IMR-90 (cell line): ENCODE results near the gene NANOS1. TPM values are rescaled to one million over a fixed set of nuclear protein-coding genes. Genes with fewer than 3 reads are reported as not detected.

Experiments
- ATAC-seq: fragments of 200-7000 bp; cut with Tn5 transposase; 2 replicates; pipeline ENCODE4 v1.9.1; 2020; ENCODE audit warnings: low read depth, mild to moderate bottlenecking, moderate library complexity
- BruUV-seq: library from RNA; stranded (reverse); fragments of 400-500 nt; replicated peaks from 2 replicates; lab custom pipeline; 2021; lab: Mats Ljungman, UMichigan
- CTCF ChIA-PET: fragments of 300-600 bp; formaldehyde crosslinking; extraction: SDS; loops from one replicate; lab custom pipeline; 2021; ENCODE audit warnings: antibody characterized with exemption; lab: Yijun Ruan, JAX
- POLR2A ChIA-PET: fragments of 300-600 bp; sonication (Branson Sonifier 250); formaldehyde crosslinking; loops from one replicate; lab custom pipeline; 2022; ENCODE audit warnings: antibody characterized with exemption; ENCODE audit not compliant: unreplicated experiment; lab: Charles Lee
- DNase-seq: peaks from one replicate; pipeline ENCODE4 v3.0.0; 2013
- H2AFZ ChIP-seq: replicated peaks from 2 replicates; pipeline ENCODE3; 2013; ENCODE audit warnings: low read length, mild to moderate bottlenecking; ENCODE audit not compliant: poor library complexity
- H2AK5ac ChIP-seq: 2 replicates; pipeline ENCODE4 v1.6.1; 2013; ENCODE audit warnings: low read depth, low read length, inconsistent platforms
- H2AK9ac ChIP-seq: replicated peaks from 2 replicates; pipeline ENCODE3; 2013; ENCODE audit warnings: mild to moderate bottlenecking, low read depth, low read length, moderate library complexity; ENCODE audit not compliant: poor library complexity
- H2BK120ac ChIP-seq: 2 replicates; pipeline ENCODE4 v1.6.1; 2013; ENCODE audit warnings: low read depth, low read length, inconsistent platforms
- H2BK15ac ChIP-seq: 3 replicates; pipeline ENCODE4 v1.6.1; 2013; ENCODE audit warnings: low read depth, low read length, inconsistent platforms
- H2BK20ac ChIP-seq: 2 replicates; pipeline ENCODE4 v1.6.1; 2013; ENCODE audit warnings: low read depth, mild to moderate bottlenecking, inconsistent platforms, low read length, moderate library complexity
- H2BK5ac ChIP-seq: 2 replicates; pipeline ENCODE4 v1.6.1; 2013; ENCODE audit warnings: mild to moderate bottlenecking, low read depth, low read length, inconsistent platforms; ENCODE audit not compliant: poor library complexity, severe bottlenecking
- H3K14ac ChIP-seq: replicated peaks from 2 replicates; pipeline ENCODE4 v1.6.1; 2013; ENCODE audit warnings: low read depth, low read length, inconsistent platforms
- H3K18ac ChIP-seq: 2 replicates; pipeline ENCODE4 v1.6.1; 2013; ENCODE audit warnings: low read depth, low read length, control low read depth
- H3K23ac ChIP-seq: 2 replicates; pipeline ENCODE4 v1.6.1; 2013; ENCODE audit warnings: low read depth, low read length, inconsistent platforms
- H3K27ac ChIP-seq: 2 replicates; pipeline ENCODE4 v1.5.1; 2013; ENCODE audit warnings: mild to moderate bottlenecking, control low read depth, low read length; ENCODE audit not compliant: insufficient read depth
- H3K27me3 ChIP-seq: 2 replicates; pipeline ENCODE4 v1.6.1; 2013; ENCODE audit warnings: low read length; ENCODE audit not compliant: control insufficient read depth, insufficient read depth
- H3K36me3 ChIP-seq: 2 replicates; pipeline ENCODE4 v1.6.1; 2013; ENCODE audit warnings: low read length, mixed read lengths; ENCODE audit not compliant: control insufficient read depth, insufficient read depth
- H3K4ac ChIP-seq: 2 replicates; pipeline ENCODE4 v1.6.1; 2013; ENCODE audit warnings: low read depth, low read length, inconsistent platforms
- H3K4me1 ChIP-seq: 2 replicates; pipeline ENCODE4 v1.6.1; 2013; ENCODE audit warnings: low read length, mixed read lengths; ENCODE audit not compliant: control insufficient read depth, insufficient read depth
- H3K4me2 ChIP-seq: 2 replicates; pipeline ENCODE4 v1.6.1; 2013; ENCODE audit warnings: low read depth, mild to moderate bottlenecking, control low read depth, low read length, moderate library complexity
- H3K4me3 ChIP-seq: 2 replicates; pipeline ENCODE4 v1.5.1; 2013; ENCODE audit warnings: low read depth, mild to moderate bottlenecking, control low read depth, low read length, moderate library complexity; ENCODE audit not compliant: insufficient read depth
- H3K56ac ChIP-seq: 2 replicates; pipeline ENCODE4 v1.6.1; 2013; ENCODE audit warnings: low read length, inconsistent platforms; ENCODE audit not compliant: insufficient read depth; ENCODE audit errors: extremely low read depth
- H3K79me1 ChIP-seq, 2 experiments: 2 replicates each; pipeline ENCODE4 v1.6.1; 2013; ENCODE audit warnings: low read length in 2 of 2, inconsistent platforms in 1 of 2, low read depth in 1 of 2
- H3K9ac ChIP-seq: 2 replicates; pipeline ENCODE4 v1.6.1; 2013; ENCODE audit warnings: low read depth, low read length, control low read depth
- H3K9me1 ChIP-seq: 2 replicates; pipeline ENCODE4 v1.6.1; 2013; ENCODE audit warnings: low read length, inconsistent platforms; ENCODE audit not compliant: insufficient read depth
- H3K9me3 ChIP-seq: 2 replicates; pipeline ENCODE4 v1.6.1; 2013; ENCODE audit warnings: low read length; ENCODE audit not compliant: control insufficient read depth, insufficient read depth
- H4K20me1 ChIP-seq: 2 replicates; pipeline ENCODE4 v1.6.1; 2013; ENCODE audit warnings: low read length, inconsistent platforms; ENCODE audit not compliant: insufficient read depth
- H4K5ac ChIP-seq: 2 replicates; pipeline ENCODE4 v1.6.1; 2013; ENCODE audit warnings: mild to moderate bottlenecking, low read depth, low read length, control low read depth
- H4K8ac ChIP-seq, 2 experiments: 2 replicates each; pipeline ENCODE4 v1.6.1; 2013; ENCODE audit warnings: low read depth in 2 of 2, low read length in 2 of 2, control low read depth in 1 of 2, inconsistent platforms in 1 of 2
- H4K91ac ChIP-seq: 2 replicates; pipeline ENCODE4 v1.6.1; 2013; ENCODE audit warnings: low read depth, low read length, inconsistent platforms; ENCODE audit not compliant: insufficient read depth
- BHLHE40 ChIP-seq: fragments of 150-350 bp; IDR thresholded peaks from 2 replicates; pipeline ENCODE4 v1.6.1; 2016; ENCODE audit warnings: mild to moderate bottlenecking, low read depth, low read length
- CEBPB ChIP-seq: IDR thresholded peaks from 2 replicates; pipeline ENCODE4 v1.6.1; 2012; ENCODE audit warnings: low read depth, low read length, improper control_type of control experiment
- CHD1 ChIP-seq: IDR thresholded peaks from 2 replicates; pipeline ENCODE4 v1.6.1; 2012; ENCODE audit warnings: low read depth, low read length, improper control_type of control experiment
- FOS ChIP-seq: fragments of 150-350 bp; IDR thresholded peaks from 2 replicates; pipeline ENCODE4 v1.6.1; 2016; ENCODE audit warnings: low read depth, low read length
- MAFK ChIP-seq: IDR thresholded peaks from 2 replicates; pipeline ENCODE4 v1.6.1; 2012; ENCODE audit warnings: low read depth, low read length, improper control_type of control experiment
- MXI1 ChIP-seq: IDR thresholded peaks from 2 replicates; pipeline ENCODE4 v1.6.1; 2012; ENCODE audit warnings: low read depth, mild to moderate bottlenecking, low read length, moderate library complexity, borderline replicate concordance
- NFE2L2 ChIP-seq: fragments of 150-350 bp; IDR thresholded peaks from 2 replicates; pipeline ENCODE4 v1.6.1; 2016; ENCODE audit warnings: low read depth, mild to moderate bottlenecking, low read length
- POLR2A ChIP-seq: IDR thresholded peaks from 2 replicates; pipeline ENCODE4 v1.6.1; 2012; ENCODE audit warnings: mild to moderate bottlenecking, low read depth, low read length
- RAD21 ChIP-seq: IDR thresholded peaks from 2 replicates; pipeline ENCODE4 v1.6.1; 2012; ENCODE audit warnings: low read length, improper control_type of control experiment
- RCOR1 ChIP-seq: IDR thresholded peaks from 2 replicates; pipeline ENCODE4 v1.6.1; 2012; ENCODE audit warnings: mild to moderate bottlenecking, low read length, improper control_type of control experiment; ENCODE audit not compliant: insufficient replicate concordance
- SMC3 ChIP-seq: fragments of 150-350 bp; IDR thresholded peaks from 2 replicates; pipeline ENCODE4 v1.6.1; 2016; ENCODE audit warnings: low read depth, mild to moderate bottlenecking, antibody characterized with exemption, low read length, moderate library complexity
- WGBS, 2 experiments: methylation state at CpG; one replicate each; pipeline versions ENCODE4 v1.1.5 to v1.1.7; 2013; ENCODE audit warnings: missing lambda C conversion rate in 2 of 2; ENCODE audit not compliant: insufficient read length in 1 of 2; ENCODE audit errors: extremely low coverage in 2 of 2; 5-methylcytosine and 5-hydroxymethylcytosine counted together
- dilution Hi-C: fragments of 300-500 bp; cut with HindIII; formaldehyde crosslinking; loops from one replicate; pipeline ENCODE4 v1.14.3; 2018; ENCODE audit warnings: low sequenced_read_pairs; ENCODE audit not compliant: unreplicated experiment
- in situ Hi-C: fragments of 300-500 bp; cut with MboI; formaldehyde crosslinking; loops from 3 replicates; pipeline ENCODE4 v1.14.3; 2019; ENCODE audit warnings: low sequenced_read_pairs, inconsistent platforms, mixed read lengths
- intact Hi-C: fragments of 100-400 bp; cut with micrococcal nuclease; formaldehyde crosslinking; loops from 2 replicates; pipeline ENCODE4 v1.10.0; 2022
- polyA plus RNA-seq, 3 experiments: library from polyadenylated mRNA; depleted of rRNA; stranded (reverse); fragments of >200 nt; gene quantifications; 2 replicates each; pipeline ENCODE4 v1.2.3, GENCODE V29; 2012; ENCODE audit warnings: low replicate concordance in 1 of 3
- total RNA-seq: library from RNA; depleted of rRNA; stranded (reverse); fragments of >200 nt; gene quantifications from 2 replicates; pipeline ENCODE4 v1.2.3, GENCODE V29; 2012
- TF ChIP-seq, protein P1 (sequence below): conservative IDR thresholded peaks from 2 replicates; pipeline ENCODE4 v1.5.1; 2012; ENCODE audit warnings: mild to moderate bottlenecking, low read depth, low read length, improper control_type of control experiment
- TF ChIP-seq, protein P2 (sequence below): fragments of 150-350 bp; IDR thresholded peaks from 2 replicates; pipeline ENCODE4 v1.6.1; 2016; ENCODE audit warnings: low read depth, mild to moderate bottlenecking, low read length, moderate library complexity, borderline replicate concordance

The NANOS1 gene
- total and polyA plus RNA-seq, 2 of the 4 experiments (the other 2 are of a cell fraction) = under 0.01 to 0.12 TPM

- intact Hi-C loops = loop anchor here (1.0 to 2.0 kb wide), 2 partner anchors 25 to 98 kb away; partner anchors contain the start of genes DENND10 and PRDX3
- H2AK5ac ChIP-seq = peak overlapping the region; percentile 87
- H3K9me1 ChIP-seq = peaks cover 3% of the 10 kb centered on the region; the same call in 1 of the 2 replicates
- H3K23ac ChIP-seq = peak overlapping the region; percentile 90
- peak overlapping the region; percentile 94 for H2AFZ ChIP-seq
- peak overlapping the region; percentile 88 for H2BK5ac ChIP-seq
- peak overlapping the region; percentile 86 for H4K91ac ChIP-seq
- H3K79me1 ChIP-seq = peaks cover 0 to 6% of the 10 kb centered on the region in 2 experiments; a peak in 1 of 4 replicates
- no peak overlapping the region for H2BK15ac ChIP-seq
- H4K8ac ChIP-seq = peak overlapping the region; percentile 68 to 82
- CTCF ChIA-PET = interaction anchor here (0.8 kb wide), 1 partner anchor 101 kb away, joined by 3 read pairs; no protein-coding TSS in a partner anchor
- TSS peak; percentile 71 for BruUV-seq
- H2BK120ac ChIP-seq = no peak overlapping the region
- peak overlapping the region; percentile 93 for H3K14ac ChIP-seq
- no peaks in the 10 kb centered on the region for H3K9me3 ChIP-seq
- 0 out of 2 replicates have a peak, but pooled peaks cover 1% of the 10 kb centered on the region for H3K36me3 ChIP-seq
- H4K5ac ChIP-seq = peak overlapping the region; percentile 87
- H3K18ac ChIP-seq = peak overlapping the region; percentile 40; the same call in 1 of the 2 replicates
- 0 out of 2 replicates have a peak, but pooled peaks cover 1% of the 10 kb centered on the region for H3K4me1 ChIP-seq
- peak overlapping the region; percentile 96 for H3K9ac ChIP-seq
- POLR2A ChIA-PET = no interaction called here
- H2BK20ac ChIP-seq = no peak overlapping the region
- H3K4me2 ChIP-seq = peak overlapping the region; percentile 97
- peak; percentile 75 for DNase-seq
- peak overlapping the region; percentile 95 for H3K27ac ChIP-seq
- H2AK9ac ChIP-seq = peak overlapping the region; percentile 99
- H3K4ac ChIP-seq = peak overlapping the region; percentile 90
- ATAC-seq = peak; percentile 86
- 1% methylated on average over 32 of the region's 48 CpGs; no CpG with 5 or more reads in 1 of the 2 experiments for WGBS, 2 experiments
- H3K4me3 ChIP-seq = peak overlapping the region; percentile 85
- in situ Hi-C loops = no loop called here
- dilution Hi-C loops = no loop called here
- peak overlapping the region; percentile 68; the same call in 1 of the 2 replicates for H3K56ac ChIP-seq
- peaks cover 50% of the 10 kb centered on the region for H4K20me1 ChIP-seq
- no peaks in the 10 kb centered on the region for H3K27me3 ChIP-seq
- TF ChIP-seq MXI1 (peak; percentile 83), SMC3 (no peak), MAFK (no peak), NFE2L2 (no peak), RCOR1 (no peak), POLR2A (no peak), RAD21 (no peak), CHD1 (peak; percentile 62; the same call in 1 of the 2 replicates), CEBPB (no peak), BHLHE40 (no peak), FOS (no peak)
- TF ChIP-seq, protein P1, sequence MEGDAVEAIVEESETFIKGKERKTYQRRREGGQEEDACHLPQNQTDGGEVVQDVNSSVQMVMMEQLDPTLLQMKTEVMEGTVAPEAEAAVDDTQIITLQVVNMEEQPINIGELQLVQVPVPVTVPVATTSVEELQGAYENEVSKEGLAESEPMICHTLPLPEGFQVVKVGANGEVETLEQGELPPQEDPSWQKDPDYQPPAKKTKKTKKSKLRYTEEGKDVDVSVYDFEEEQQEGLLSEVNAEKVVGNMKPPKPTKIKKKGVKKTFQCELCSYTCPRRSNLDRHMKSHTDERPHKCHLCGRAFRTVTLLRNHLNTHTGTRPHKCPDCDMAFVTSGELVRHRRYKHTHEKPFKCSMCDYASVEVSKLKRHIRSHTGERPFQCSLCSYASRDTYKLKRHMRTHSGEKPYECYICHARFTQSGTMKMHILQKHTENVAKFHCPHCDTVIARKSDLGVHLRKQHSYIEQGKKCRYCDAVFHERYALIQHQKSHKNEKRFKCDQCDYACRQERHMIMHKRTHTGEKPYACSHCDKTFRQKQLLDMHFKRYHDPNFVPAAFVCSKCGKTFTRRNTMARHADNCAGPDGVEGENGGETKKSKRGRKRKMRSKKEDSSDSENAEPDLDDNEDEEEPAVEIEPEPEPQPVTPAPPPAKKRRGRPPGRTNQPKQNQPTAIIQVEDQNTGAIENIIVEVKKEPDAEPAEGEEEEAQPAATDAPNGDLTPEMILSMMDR = no peak
- TF ChIP-seq, protein P2, sequence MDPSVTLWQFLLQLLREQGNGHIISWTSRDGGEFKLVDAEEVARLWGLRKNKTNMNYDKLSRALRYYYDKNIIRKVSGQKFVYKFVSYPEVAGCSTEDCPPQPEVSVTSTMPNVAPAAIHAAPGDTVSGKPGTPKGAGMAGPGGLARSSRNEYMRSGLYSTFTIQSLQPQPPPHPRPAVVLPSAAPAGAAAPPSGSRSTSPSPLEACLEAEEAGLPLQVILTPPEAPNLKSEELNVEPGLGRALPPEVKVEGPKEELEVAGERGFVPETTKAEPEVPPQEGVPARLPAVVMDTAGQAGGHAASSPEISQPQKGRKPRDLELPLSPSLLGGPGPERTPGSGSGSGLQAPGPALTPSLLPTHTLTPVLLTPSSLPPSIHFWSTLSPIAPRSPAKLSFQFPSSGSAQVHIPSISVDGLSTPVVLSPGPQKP = no peak
These were observed 50.3 kb downstream of the NANOS1 start for GRCh38 chr10:119079599-119080520.
